Ishikawa (cell line): ENCODE measurements around the gene TROAP.

Experiments used
- CEBPB ChIP-seq: IDR thresholded peaks from 2 replicates; pipeline ENCODE4 v1.6.1; 2012
- EP300 ChIP-seq: IDR thresholded peaks from 2 replicates; pipeline ENCODE4 v1.6.1; 2012; ENCODE audit warnings: borderline replicate concordance
- MAX ChIP-seq: IDR thresholded peaks from 2 replicates; pipeline ENCODE4 v1.6.1; 2012
- NFIC ChIP-seq: IDR thresholded peaks from 2 replicates; pipeline ENCODE4 v1.6.1; 2012
- RAD21 ChIP-seq: IDR thresholded peaks from 2 replicates; pipeline ENCODE4 v1.6.1; 2012; ENCODE audit warnings: low read depth
- REST ChIP-seq: IDR thresholded peaks from 2 replicates; pipeline ENCODE4 v1.6.1; 2012; ENCODE audit warnings: low read depth, mild to moderate bottlenecking
- TCF12 ChIP-seq: IDR thresholded peaks from 2 replicates; pipeline ENCODE4 v1.6.1; 2012; ENCODE audit warnings: low read depth
- TEAD4 ChIP-seq: IDR thresholded peaks from 2 replicates; pipeline ENCODE4 v1.6.1; 2012
- YY1 ChIP-seq: IDR thresholded peaks from 2 replicates; pipeline ENCODE4 v1.6.1; 2012; ENCODE audit warnings: low read depth

GRCh38 chr12:49340971-49341776, 18.1 kb downstream of the TROAP start:
- TF ChIP-seq TEAD4 (no peak), EP300 (no peak), CEBPB (no peak), YY1 (no peak), REST (no peak), RAD21 (no peak), MAX (no peak), NFIC (no peak), TCF12 (no peak)
